Left ventricle myocardium inferior (tissue), 1 donor: ENCODE results near the gene NRG3. TPM values are rescaled to one million over a fixed set of nuclear protein-coding genes. Genes with fewer than 3 reads are reported as not detected.

Experiments
- DNase-seq: peaks from one replicate; pipeline ENCODE4 v3.0.0-alpha.2; 2020
- H3K27ac ChIP-seq: fragments of 200-600 bp; replicated peaks from 2 replicates; pipeline ENCODE4 v1.8.0; 2021
- H3K27me3 ChIP-seq: fragments of 200-600 bp; 2 replicates; pipeline ENCODE4 v1.8.0; 2021; ENCODE audit warnings: low read depth
- H3K36me3 ChIP-seq: fragments of 200-600 bp; 2 replicates; pipeline ENCODE4 v1.8.0; 2021
- H3K4me1 ChIP-seq: fragments of 200-600 bp; 2 replicates; pipeline ENCODE4 v1.8.0; 2021
- H3K4me3 ChIP-seq: fragments of 200-600 bp; 2 replicates; pipeline ENCODE4 v1.8.0; 2021; ENCODE audit warnings: mild to moderate bottlenecking, moderate library complexity
- H3K9me3 ChIP-seq: fragments of 200-600 bp; replicated peaks from 2 replicates; pipeline ENCODE4 v1.8.0; 2021
- intact Hi-C: fragments of 100-400 bp; cut with micrococcal nuclease; formaldehyde crosslinking; loops from one replicate; pipeline ENCODE4 v1.11.0; 2022
- total RNA-seq: library from RNA; stranded (reverse); fragmentation: NEBNext Ultra II Directional; extraction: Animal tissue kit (Norgen Biotek cat#: 25700); gene quantifications from one replicate; pipeline ENCODE4 v1.2.1, GENCODE V29; 2021
- TF ChIP-seq, protein P1 (sequence below): fragments of 200-600 bp; IDR thresholded peaks from 2 replicates; pipeline ENCODE4 v1.8.0; 2021; ENCODE audit warnings: antibody characterized with exemption, mild to moderate bottlenecking, borderline replicate concordance
- donor health status: DM: no; HTN: yes; CAD: no; lungs with severe emphysema.

NRG3 gene
- total RNA-seq, 1 donor from 2014 or later: 0.11 TPM

DNA sequence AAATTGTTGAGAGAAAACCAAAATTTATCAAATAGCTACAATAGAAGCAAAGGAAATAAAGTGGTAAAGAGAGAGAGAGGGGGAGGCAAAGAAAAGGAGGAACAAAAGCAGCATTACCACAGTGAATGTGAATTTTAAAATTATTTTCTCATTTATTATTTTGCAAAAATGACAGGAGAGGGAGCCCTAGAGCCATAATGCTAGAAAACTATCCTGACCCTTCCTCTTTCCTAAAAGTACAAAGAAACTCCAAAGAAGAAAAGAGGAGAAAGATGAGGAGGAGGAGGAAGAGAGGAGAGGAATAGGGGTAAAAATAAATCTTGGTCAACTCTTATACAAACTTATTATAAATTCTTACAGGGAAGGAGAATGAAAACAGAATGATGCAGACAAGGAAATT is 921.5 kb downstream of the NRG3 start:
- peaks cover 5% of the 10 kb centered on the region for H3K9me3 ChIP-seq
- H3K4me3 ChIP-seq: no peak overlapping the region
- H3K27ac ChIP-seq: no peak overlapping the region
- H3K4me1 ChIP-seq: no peaks in the 10 kb centered on the region
- DNase-seq: no peak
- TF ChIP-seq, protein P1, sequence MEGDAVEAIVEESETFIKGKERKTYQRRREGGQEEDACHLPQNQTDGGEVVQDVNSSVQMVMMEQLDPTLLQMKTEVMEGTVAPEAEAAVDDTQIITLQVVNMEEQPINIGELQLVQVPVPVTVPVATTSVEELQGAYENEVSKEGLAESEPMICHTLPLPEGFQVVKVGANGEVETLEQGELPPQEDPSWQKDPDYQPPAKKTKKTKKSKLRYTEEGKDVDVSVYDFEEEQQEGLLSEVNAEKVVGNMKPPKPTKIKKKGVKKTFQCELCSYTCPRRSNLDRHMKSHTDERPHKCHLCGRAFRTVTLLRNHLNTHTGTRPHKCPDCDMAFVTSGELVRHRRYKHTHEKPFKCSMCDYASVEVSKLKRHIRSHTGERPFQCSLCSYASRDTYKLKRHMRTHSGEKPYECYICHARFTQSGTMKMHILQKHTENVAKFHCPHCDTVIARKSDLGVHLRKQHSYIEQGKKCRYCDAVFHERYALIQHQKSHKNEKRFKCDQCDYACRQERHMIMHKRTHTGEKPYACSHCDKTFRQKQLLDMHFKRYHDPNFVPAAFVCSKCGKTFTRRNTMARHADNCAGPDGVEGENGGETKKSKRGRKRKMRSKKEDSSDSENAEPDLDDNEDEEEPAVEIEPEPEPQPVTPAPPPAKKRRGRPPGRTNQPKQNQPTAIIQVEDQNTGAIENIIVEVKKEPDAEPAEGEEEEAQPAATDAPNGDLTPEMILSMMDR: peak; percentile 46
- intact Hi-C loops: no loop called here
- no peaks in the 10 kb centered on the region for H3K36me3 ChIP-seq
- no peaks in the 10 kb centered on the region for H3K27me3 ChIP-seq

DNA sequence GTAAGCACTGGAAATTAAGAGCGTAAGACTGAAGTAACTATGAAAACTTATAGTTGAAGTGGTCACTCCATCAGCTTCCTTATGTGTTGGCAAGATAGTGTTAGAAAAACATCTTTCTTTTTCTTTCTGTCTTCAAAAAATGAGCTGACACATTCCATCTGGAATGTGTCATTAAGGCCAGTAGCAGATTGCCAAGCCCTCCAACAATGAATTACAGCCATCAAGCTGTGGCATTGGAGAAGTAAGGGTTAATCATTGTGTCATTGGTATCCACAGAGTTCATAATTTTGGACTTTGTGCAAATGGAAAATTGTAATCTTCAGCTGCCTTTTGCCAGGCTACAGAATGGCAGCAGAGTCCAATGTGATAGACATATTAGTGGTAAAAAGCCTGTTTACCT is 926.3 kb downstream of the NRG3 start:
- intact Hi-C loops: loop anchor here (10.0 kb wide), 1 partner anchor 1074 kb away; no protein-coding TSS in a partner anchor
- no peaks in the 10 kb centered on the region for H3K9me3 ChIP-seq
- DNase-seq: no peak
- H3K4me1 ChIP-seq: no peaks in the 10 kb centered on the region
- H3K4me3 ChIP-seq: no peak overlapping the region
- no peaks in the 10 kb centered on the region for H3K27me3 ChIP-seq
- TF ChIP-seq, protein P1: no peak
- H3K36me3 ChIP-seq: no peaks in the 10 kb centered on the region
- no peak overlapping the region for H3K27ac ChIP-seq

DNA sequence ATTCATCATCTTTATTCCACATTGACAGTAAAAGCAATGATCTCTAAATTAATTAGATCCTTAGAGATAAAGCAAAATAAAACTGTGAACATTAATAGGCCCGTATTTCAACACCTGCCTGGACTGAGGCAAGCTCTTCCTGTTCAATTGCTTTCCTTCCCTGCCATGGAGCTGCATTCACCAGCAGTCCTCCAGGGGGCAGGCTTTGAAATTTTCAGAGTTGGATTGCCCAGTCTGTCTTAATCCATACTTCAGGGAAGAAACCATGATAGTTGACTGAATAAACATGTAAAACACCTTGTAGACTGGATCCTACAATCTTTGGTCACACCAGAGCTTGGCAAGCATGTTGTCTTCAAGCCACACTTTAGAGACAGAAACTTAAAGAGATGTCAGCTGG is 936.6 kb downstream of the NRG3 start:
- Histone ChIP-seq H3K36me3 (no peaks in the 10 kb centered on the region), H3K4me3 (no peak overlapping the region), H3K27me3 (no peaks in the 10 kb centered on the region), H3K27ac (no peak overlapping the region), H3K9me3 (no peaks in the 10 kb centered on the region), H3K4me1 (no peaks in the 10 kb centered on the region)
- TF ChIP-seq, protein P1: peak; percentile 30
- intact Hi-C loops: no loop called here
- no peak for DNase-seq

DNA sequence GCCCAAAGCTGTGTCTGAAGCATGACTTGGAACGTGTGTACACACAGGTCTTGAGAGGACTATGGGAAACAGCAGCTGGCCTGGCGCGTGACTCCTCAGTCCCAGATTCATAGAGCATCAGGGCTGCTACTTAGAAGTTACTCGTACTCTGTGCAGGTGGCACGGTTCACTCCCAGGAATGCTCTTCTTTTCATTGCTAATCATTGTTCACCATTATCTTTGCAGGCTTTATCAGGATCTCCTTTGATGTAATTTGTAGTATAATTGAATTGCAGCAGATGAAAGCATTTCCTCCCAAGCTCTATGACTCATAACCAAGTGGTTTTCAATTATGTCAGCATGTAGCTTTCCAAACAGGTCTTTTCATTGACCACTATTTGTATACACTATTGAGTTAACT is 938.9 kb downstream of the NRG3 start:
- intact Hi-C loops: no loop called here
- Histone ChIP-seq H3K36me3 (no peaks in the 10 kb centered on the region), H3K27me3 (no peaks in the 10 kb centered on the region), H3K4me1 (no peaks in the 10 kb centered on the region), H3K4me3 (no peak overlapping the region), H3K27ac (no peak overlapping the region), H3K9me3 (no peaks in the 10 kb centered on the region)
- no peak for DNase-seq
- TF ChIP-seq, protein P1: no peak

DNA sequence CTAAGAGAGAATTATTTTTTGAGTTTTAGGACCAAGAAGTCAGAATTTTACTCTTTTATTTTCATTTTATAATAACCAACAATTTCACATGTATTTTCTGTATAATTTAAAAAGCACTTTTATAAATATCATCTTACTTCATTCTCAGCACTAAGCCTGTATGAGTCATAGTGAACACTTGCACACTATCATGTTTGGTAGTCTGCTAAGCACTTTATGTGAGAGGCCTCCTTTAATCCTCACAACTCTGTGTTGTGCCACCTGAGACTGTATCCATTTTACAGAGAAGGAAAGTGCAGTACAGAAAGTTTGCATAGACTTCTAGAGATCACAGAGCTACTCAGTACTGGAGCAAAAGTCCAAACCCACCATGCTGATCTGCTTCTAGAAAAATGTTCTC is 939.6 kb downstream of the NRG3 start:
- intact Hi-C loops: no loop called here
- H3K27ac ChIP-seq: no peak overlapping the region
- H3K27me3 ChIP-seq: no peaks in the 10 kb centered on the region
- H3K36me3 ChIP-seq: no peaks in the 10 kb centered on the region
- H3K4me3 ChIP-seq: no peak overlapping the region
- no peak for DNase-seq
- H3K4me1 ChIP-seq: no peaks in the 10 kb centered on the region
- no peaks in the 10 kb centered on the region for H3K9me3 ChIP-seq
- TF ChIP-seq, protein P1: no peak

DNA sequence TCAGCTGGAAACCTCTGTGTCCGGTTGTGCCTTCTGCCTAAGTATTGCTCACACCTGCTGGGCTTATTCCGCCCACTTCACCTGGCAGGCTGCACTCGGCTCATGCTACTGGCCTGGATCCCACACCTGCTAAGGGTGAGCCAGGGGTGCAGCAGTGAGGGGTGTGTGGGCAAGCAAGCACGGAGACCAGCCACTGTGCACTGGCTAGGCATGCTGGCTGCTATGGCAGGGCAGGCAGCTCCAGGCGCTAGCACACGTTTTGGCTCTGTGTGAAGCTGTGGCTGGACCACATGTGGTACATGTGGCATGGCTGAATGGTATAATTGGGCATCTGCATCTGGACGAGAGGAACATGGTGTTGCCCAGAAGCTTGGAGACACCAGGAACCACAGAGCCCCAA is 940.7 kb downstream of the NRG3 start:
- no peak for DNase-seq
- Histone ChIP-seq H3K4me1 (no peaks in the 10 kb centered on the region), H3K4me3 (no peak overlapping the region), H3K9me3 (no peaks in the 10 kb centered on the region), H3K27me3 (no peaks in the 10 kb centered on the region), H3K36me3 (no peaks in the 10 kb centered on the region), H3K27ac (no peak overlapping the region)
- intact Hi-C loops: no loop called here
- TF ChIP-seq, protein P1: no peak
